T-cell (primary cell): ENCODE measurements around the gene GABBR2. TPM values are rescaled to one million over a fixed set of nuclear protein-coding genes. Genes with fewer than 3 reads are reported as not detected.

Experiments
- ATAC-seq, 4 experiments: fragments of 200-7000 bp in 3 of 4; fragments of 150-1000 bp in 1 of 4; cut with Tn5 transposase; replicated peaks in 1 of 4; 1 replicate in 3 of 4; 2 replicates in 1 of 4; pipeline ENCODE4 v1.10.0; 2021; ENCODE audit warnings: moderate library complexity in 3 of 4, mild to moderate bottlenecking in 2 of 4, moderate number of reproducible peaks in 1 of 4
- CTCF ChIA-PET, 2 donors: fragments of 300-600 bp; sonication (Branson Sonifier 250); formaldehyde crosslinking; loops; one replicate each; lab custom pipeline; 2022; ENCODE audit warnings: antibody characterized with exemption in 2 of 2; lab: Charles Lee
- POLR2A ChIA-PET, 2 donors: fragments of 300-600 bp; sonication (Branson Sonifier 250); formaldehyde crosslinking; loops; one replicate each; lab custom pipeline; 2022; ENCODE audit warnings: antibody characterized with exemption in 2 of 2; lab: Charles Lee
- DNase-seq, 35 experiments: peaks; one replicate each; pipeline versions ENCODE4 v3.0.0 to v3.0.0-alpha.2; 2013 to 2023
- H3K27ac ChIP-seq: one replicate; pipeline ENCODE4 v1.5.1; 2013; ENCODE audit warnings: low read length
- H3K27me3 ChIP-seq, 2 experiments: replicated peaks in 1 of 2; 1 replicate in 1 of 2; 2 replicates in 1 of 2; pipeline versions ENCODE4 v1.6.1 to v1.7.0; 2013; ENCODE audit warnings: low read length in 1 of 2, mixed read lengths in 1 of 2; ENCODE audit not compliant: control insufficient read depth in 2 of 2, insufficient read depth in 2 of 2; ENCODE audit errors: extremely low read depth in 1 of 2
- H3K36me3 ChIP-seq, 2 donors: 1 replicate in 1 of 2; 2 replicates in 1 of 2; pipeline versions ENCODE4 v1.6.1 to v1.7.0; 2013; ENCODE audit warnings: low read length in 1 of 2; ENCODE audit not compliant: control insufficient read depth in 2 of 2, insufficient read depth in 1 of 2; ENCODE audit errors: extremely low read depth in 1 of 2
- H3K4me1 ChIP-seq, 2 experiments: 1 replicate in 1 of 2; 2 replicates in 1 of 2; pipeline versions ENCODE4 v1.6.1 to v1.7.0; 2013; ENCODE audit warnings: low read length in 2 of 2, mixed read lengths in 1 of 2; ENCODE audit not compliant: insufficient read depth in 2 of 2, control insufficient read depth in 1 of 2; ENCODE audit errors: extremely low read depth in 1 of 2
- H3K4me3 ChIP-seq, 2 donors: 1 replicate in 1 of 2; 2 replicates in 1 of 2; pipeline versions ENCODE4 v1.5.1 to v1.7.0; 2013; ENCODE audit warnings: mild to moderate bottlenecking in 2 of 2, low read length in 1 of 2, moderate library complexity in 1 of 2; ENCODE audit not compliant: control insufficient read depth in 1 of 2; ENCODE audit errors: extremely low read depth in 1 of 2
- H3K9me3 ChIP-seq: 2 replicates; pipeline ENCODE4 v1.7.0; 2013
- H3K27ac Mint-ChIP-seq, 2 donors: one replicate each; pipeline ENCODE4 v1.8.0; 2020 to 2021; ENCODE audit warnings: mild to moderate bottlenecking in 2 of 2, mixed read lengths in 2 of 2
- H3K27me3 Mint-ChIP-seq, 2 donors: one replicate each; pipeline ENCODE4 v1.8.0; 2021 to 2022; ENCODE audit warnings: mixed read lengths in 2 of 2
- H3K36me3 Mint-ChIP-seq: one replicate; pipeline ENCODE4 v1.8.0; 2021; ENCODE audit warnings: mixed read lengths
- H3K4me1 Mint-ChIP-seq, 3 donors: one replicate each; pipeline ENCODE4 v1.8.0; 2020 to 2022; ENCODE audit warnings: mixed read lengths in 3 of 3, mild to moderate bottlenecking in 1 of 3
- H3K4me3 Mint-ChIP-seq, 3 donors: one replicate each; pipeline ENCODE4 v1.8.0; 2020 to 2022; ENCODE audit warnings: mild to moderate bottlenecking in 3 of 3, mixed read lengths in 3 of 3, moderate library complexity in 3 of 3
- H3K9me3 Mint-ChIP-seq, 3 donors: one replicate each; pipeline ENCODE4 v1.8.0; 2020 to 2022; ENCODE audit warnings: mixed read lengths in 3 of 3
- WGBS: methylation state at CpG from one replicate; pipeline ENCODE4 v1.1.5; 2013; ENCODE audit warnings: missing lambda C conversion rate; ENCODE audit not compliant: insufficient coverage; 5-methylcytosine and 5-hydroxymethylcytosine counted together
- total RNA-seq, 35 experiments: library from RNA in 6 of 35; stranded (reverse) in 6 of 35; fragments of 120-200 nt in 1 of 35; gene quantifications; one replicate each; pipeline versions ENCODE4 v1.2.1 to v1.2.4 and lab custom pipeline; 2013 to 2026

The GABBR2 gene
- total RNA-seq, 5 donors from 2014 or later (not counting 1 experiment from before 2014, with no cell fraction given) = 0.03 TPM; not detected in 4

DNA sequence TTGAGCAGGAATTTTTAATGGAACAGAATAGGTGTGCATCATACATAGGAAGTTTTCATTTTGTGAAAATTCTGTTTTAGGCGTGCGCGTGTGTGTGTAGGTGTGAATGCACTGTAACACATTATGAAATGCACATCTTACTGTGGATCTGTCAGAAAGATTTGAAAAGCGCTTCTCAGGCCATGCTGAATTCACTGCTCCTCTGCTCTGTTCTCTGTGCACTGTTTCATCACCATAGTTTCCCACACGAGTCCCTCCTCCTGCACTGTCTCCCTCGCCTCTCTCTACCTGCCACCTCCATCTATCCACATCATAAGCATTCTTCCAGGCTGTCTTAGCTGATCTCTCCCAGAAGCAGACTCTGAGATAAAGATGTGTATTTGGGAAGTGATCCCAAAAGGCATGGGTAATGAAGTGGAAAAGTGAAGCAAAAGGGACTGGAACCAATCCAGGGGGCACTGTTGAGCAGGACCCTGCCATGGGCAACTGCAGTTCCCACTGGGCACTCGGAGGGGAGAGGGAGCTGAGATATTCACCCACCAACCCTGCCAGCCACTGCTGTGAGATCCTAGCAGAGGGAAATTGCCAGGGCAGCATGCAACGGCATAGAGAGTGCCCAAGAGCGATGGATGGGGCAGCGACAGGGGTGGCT, 65.9 kb downstream of the GABBR2 start:
- ChIA-PET CTCF (no interaction called here), POLR2A (no interaction called here)
- DNase-seq (no peak), ATAC-seq (no peak)
- H3K36me3 Mint-ChIP-seq = no peaks in the 10 kb centered on the region
- no peak overlapping the region for H3K27ac ChIP-seq
- no peak overlapping the region for H3K4me3 ChIP-seq
- WGBS = 78% methylated on average over 5 of the region's 10 CpGs
- H3K9me3 ChIP-seq = no peaks in the 10 kb centered on the region
- peaks cover 29 to 36% of the 10 kb centered on the region in 2 donors for H3K27me3 Mint-ChIP-seq
- H3K27ac Mint-ChIP-seq = no peak overlapping the region
- H3K9me3 Mint-ChIP-seq = no peaks in the 10 kb centered on the region
- no peaks in the 10 kb centered on the region for H3K36me3 ChIP-seq
- H3K27me3 ChIP-seq = peaks cover 0 to 22% of the 10 kb centered on the region in 2 experiments
- no peak overlapping the region for H3K4me3 Mint-ChIP-seq
- no peaks in the 10 kb centered on the region for H3K4me1 Mint-ChIP-seq
- H3K4me1 ChIP-seq = no peaks in the 10 kb centered on the region

DNA sequence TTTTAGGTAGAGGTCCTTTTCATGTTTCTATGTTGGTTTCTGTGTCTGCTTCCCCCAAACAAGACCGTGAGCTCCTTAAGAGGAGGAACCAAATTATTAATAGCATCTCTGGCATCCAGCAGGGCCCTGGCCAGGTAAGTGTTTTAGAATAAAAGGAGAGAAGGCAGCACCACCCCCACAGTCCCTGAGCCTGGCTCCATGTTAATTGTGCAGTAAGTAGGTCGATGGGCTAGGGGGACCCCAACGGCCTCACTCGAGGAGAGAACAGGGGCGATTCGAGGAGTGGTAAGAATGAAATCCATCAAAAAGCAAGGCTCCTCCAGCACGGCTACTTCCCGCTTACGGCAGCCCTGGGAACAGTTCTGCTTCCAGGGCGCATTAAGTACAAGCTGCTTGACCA, 67.0 kb downstream of the GABBR2 start:
- Mint-ChIP-seq H3K4me3 (no peak overlapping the region), H3K27ac (no peak overlapping the region), H3K36me3 (no peaks in the 10 kb centered on the region), H3K9me3 (no peaks in the 10 kb centered on the region), H3K4me1 (no peaks in the 10 kb centered on the region), H3K27me3 (peaks cover 29 to 30% of the 10 kb centered on the region in 2 donors)
- Histone ChIP-seq H3K27ac (no peak overlapping the region), H3K9me3 (no peaks in the 10 kb centered on the region), H3K27me3 (peaks cover 0 to 22% of the 10 kb centered on the region in 2 experiments), H3K36me3 (no peaks in the 10 kb centered on the region), H3K4me1 (no peaks in the 10 kb centered on the region), H3K4me3 (no peak overlapping the region)
- DNase-seq (no peak), ATAC-seq (no peak)
- ChIA-PET POLR2A (no interaction called here), CTCF (no interaction called here)
- WGBS = 79% methylated on average over 2 of the region's 10 CpGs

- no peaks in the 10 kb centered on the region for H3K9me3 ChIP-seq
- H3K27me3 ChIP-seq = peaks cover 0 to 22% of the 10 kb centered on the region in 2 experiments
- Mint-ChIP-seq H3K9me3 (peaks cover 0 to 2% (median 0%) of the 10 kb centered on the region in 3 donors), H3K27me3 (peaks cover 26 to 29% of the 10 kb centered on the region in 2 donors), H3K27ac (no peak overlapping the region), H3K4me1 (no peaks in the 10 kb centered on the region), H3K36me3 (no peaks in the 10 kb centered on the region), H3K4me3 (no peak overlapping the region)
- ChIA-PET CTCF (no interaction called here), POLR2A (no interaction called here)
- no peak for ATAC-seq
- no peak overlapping the region for H3K4me3 ChIP-seq
- H3K36me3 ChIP-seq = no peaks in the 10 kb centered on the region
- no peak for DNase-seq
- 78% methylated on average over 1 of the region's 3 CpGs for WGBS
- no peak overlapping the region for H3K27ac ChIP-seq
- no peaks in the 10 kb centered on the region for H3K4me1 ChIP-seq
These were observed 68.3 kb downstream of the GABBR2 start for GRCh38 chr9:98640394-98640793.

DNA sequence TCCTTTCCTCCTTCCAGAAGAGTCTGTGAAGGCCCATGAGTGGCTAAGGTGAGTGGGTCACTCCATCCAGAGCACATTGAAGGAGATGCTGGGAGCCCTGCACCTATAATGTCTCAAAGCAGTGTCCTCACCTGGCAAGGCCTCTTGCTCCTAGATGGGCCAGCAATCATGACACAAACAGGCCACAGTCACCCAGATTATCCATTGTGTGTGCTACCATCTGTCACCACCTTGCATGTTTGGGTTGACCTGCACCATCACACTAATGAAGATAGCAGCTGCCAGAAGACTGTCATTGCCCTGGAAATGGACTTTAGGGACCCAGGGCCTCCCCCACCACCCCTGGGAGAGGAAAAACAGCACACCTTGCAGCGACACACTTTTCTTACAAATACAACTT, 69.6 kb downstream of the GABBR2 start:
- H3K27ac Mint-ChIP-seq = no peak overlapping the region
- Histone ChIP-seq H3K4me1 (no peaks in the 10 kb centered on the region), H3K4me3 (no peak overlapping the region), H3K9me3 (no peaks in the 10 kb centered on the region), H3K27me3 (peaks cover 0 to 20% of the 10 kb centered on the region in 2 experiments), H3K27ac (no peak overlapping the region), H3K36me3 (no peaks in the 10 kb centered on the region)
- H3K27me3 Mint-ChIP-seq = peaks cover 26 to 30% of the 10 kb centered on the region in 2 donors
- WGBS = 50% methylated on average over 1 of the region's 1 CpG
- H3K4me1 Mint-ChIP-seq = no peaks in the 10 kb centered on the region
- DNase-seq = no peak
- ATAC-seq = no peak
- peaks cover 0 to 2% (median 0%) of the 10 kb centered on the region in 3 donors for H3K9me3 Mint-ChIP-seq
- POLR2A ChIA-PET = no interaction called here
- CTCF ChIA-PET = no interaction called here
- H3K4me3 Mint-ChIP-seq = no peak overlapping the region
- H3K36me3 Mint-ChIP-seq = no peaks in the 10 kb centered on the region

- H3K4me1 ChIP-seq = no peaks in the 10 kb centered on the region
- ChIA-PET CTCF (no interaction called here), POLR2A (no interaction called here)
- Mint-ChIP-seq H3K27me3 (peaks cover 23% of the 10 kb centered on the region in 2 donors), H3K9me3 (peaks cover 0 to 2% (median 0%) of the 10 kb centered on the region in 3 donors), H3K27ac (no peak overlapping the region), H3K4me1 (no peaks in the 10 kb centered on the region), H3K4me3 (no peak overlapping the region), H3K36me3 (no peaks in the 10 kb centered on the region)
- no peaks in the 10 kb centered on the region for H3K36me3 ChIP-seq
- H3K27ac ChIP-seq = no peak overlapping the region
- WGBS = no CpG with 5 or more reads among the region's 1 CpG
- H3K27me3 ChIP-seq = peaks cover 0 to 11% of the 10 kb centered on the region in 2 experiments
- H3K9me3 ChIP-seq = no peaks in the 10 kb centered on the region
- H3K4me3 ChIP-seq = no peak overlapping the region
- ATAC-seq (no peak), DNase-seq (no peak)
These were observed 71.4 kb downstream of the GABBR2 start for GRCh38 chr9:98637381-98637780.

- H3K36me3 Mint-ChIP-seq = no peaks in the 10 kb centered on the region
- H3K27ac ChIP-seq = no peak overlapping the region
- DNase-seq (no peak), ATAC-seq (no peak)
- H3K9me3 Mint-ChIP-seq = peaks cover 0 to 2% (median 0%) of the 10 kb centered on the region in 3 donors
- peaks cover 0 to 8% of the 10 kb centered on the region in 2 experiments for H3K27me3 ChIP-seq
- no peaks in the 10 kb centered on the region for H3K36me3 ChIP-seq
- H3K4me3 ChIP-seq = no peak overlapping the region
- H3K4me1 Mint-ChIP-seq = no peaks in the 10 kb centered on the region
- H3K27ac Mint-ChIP-seq = no peak overlapping the region
- 100% methylated on average over 1 of the region's 2 CpGs for WGBS
- ChIA-PET CTCF (no interaction called here), POLR2A (no interaction called here)
- H3K27me3 Mint-ChIP-seq = peaks cover 8 to 10% of the 10 kb centered on the region in 2 donors
- no peaks in the 10 kb centered on the region for H3K9me3 ChIP-seq
- no peaks in the 10 kb centered on the region for H3K4me1 ChIP-seq
- no peak overlapping the region for H3K4me3 Mint-ChIP-seq
These were observed 73.4 kb downstream of the GABBR2 start for GRCh38 chr9:98635374-98635773.
